HepG2 (cell line): Measurements from ENCODE around the gene PIP4K2B. TPM values are rescaled to one million over a fixed set of nuclear protein-coding genes. Genes with fewer than 3 reads are reported as not detected.

Experiments
- ATF7 ChIP-seq, 2 experiments: fragments of 450-650 bp in 1 of 2; sonication (generic) in 1 of 2; formaldehyde crosslinking in 1 of 2; IDR thresholded peaks; 2 replicates each; pipeline versions ENCODE4 v1.4.0 to v1.6.1; 2016 to 2020; ENCODE audit warnings: antibody characterized with exemption in 1 of 2, mild to moderate bottlenecking in 1 of 2, missing genetic modification reagents in 1 of 2
- CHD4 ChIP-seq: fragments of 200-600 bp; sonication (generic); IDR thresholded peaks from 2 replicates; pipeline ENCODE4 v1.7.0; 2017; ENCODE audit warnings: mild to moderate bottlenecking, low read length, borderline replicate concordance
- GATAD2A ChIP-seq: IDR thresholded peaks from 2 replicates; pipeline ENCODE4 v1.6.1; 2016
- GTF2F1 ChIP-seq: fragments of 150-350 bp; IDR thresholded peaks from 2 replicates; pipeline ENCODE4 v1.6.1; 2014; ENCODE audit warnings: low read length
- HDAC6 ChIP-seq: fragments of 200-600 bp; sonication (generic); IDR thresholded peaks from 2 replicates; pipeline ENCODE4 v1.7.0; 2017; ENCODE audit warnings: mild to moderate bottlenecking, antibody characterized with exemption, low read length, low read depth
- HNF4A ChIP-seq: sonication (generic); formaldehyde crosslinking; IDR thresholded peaks from 2 replicates; pipeline ENCODE4 v1.4.0; 2020; ENCODE audit warnings: missing genetic modification reagents
- KAT7 ChIP-seq: IDR thresholded peaks from 2 replicates; pipeline ENCODE4 v1.6.1; 2018; ENCODE audit warnings: borderline replicate concordance, missing compliant biosample characterization
- KDM5A ChIP-seq: fragments of 200-600 bp; sonication (generic); IDR thresholded peaks from 2 replicates; pipeline ENCODE4 v1.7.0; 2018; ENCODE audit warnings: antibody characterized with exemption, mild to moderate bottlenecking, low read length, borderline replicate concordance
- KLF13 ChIP-seq: sonication (generic); formaldehyde crosslinking; IDR thresholded peaks from 2 replicates; pipeline ENCODE4 v1.4.0; 2020; ENCODE audit warnings: mild to moderate bottlenecking, missing genetic modification reagents
- KLF6 ChIP-seq: IDR thresholded peaks from 2 replicates; pipeline ENCODE4 v1.8.0; 2016; ENCODE audit warnings: missing biosample characterization, missing genetic modification reagents
- NR2F6 ChIP-seq, 2 experiments: IDR thresholded peaks; 2 replicates each; pipeline ENCODE4 v1.6.1; 2016; ENCODE audit warnings: antibody characterized with exemption in 1 of 2, mild to moderate bottlenecking in 1 of 2
- RARA ChIP-seq: IDR thresholded peaks from 2 replicates; pipeline ENCODE4 v1.6.1; 2016; ENCODE audit warnings: missing genetic modification reagents, missing compliant biosample characterization
- REL ChIP-seq: sonication (generic); formaldehyde crosslinking; conservative IDR thresholded peaks from 2 replicates; pipeline ENCODE4 v1.8.0; 2022; ENCODE audit warnings: mild to moderate bottlenecking, missing genetic modification reagents, moderate library complexity
- RXRA ChIP-seq: sonication (generic); formaldehyde crosslinking; IDR thresholded peaks from 2 replicates; pipeline ENCODE4 v1.5.1; 2020; ENCODE audit warnings: missing genetic modification reagents
- SRY ChIP-seq: sonication (generic); formaldehyde crosslinking; IDR thresholded peaks from 2 replicates; pipeline ENCODE4 v1.8.0; 2022; ENCODE audit warnings: mild to moderate bottlenecking, missing genetic modification reagents
- ZBTB21 ChIP-seq: sonication (generic); formaldehyde crosslinking; IDR thresholded peaks from 2 replicates; pipeline ENCODE4 v1.4.0; 2020; ENCODE audit warnings: missing genetic modification reagents
- ZBTB42 ChIP-seq: sonication (generic); formaldehyde crosslinking; IDR thresholded peaks from 2 replicates; pipeline ENCODE4 v1.5.0; 2020; ENCODE audit warnings: mild to moderate bottlenecking, missing genetic modification reagents
- ZNF792 ChIP-seq: IDR thresholded peaks from 2 replicates; pipeline ENCODE4 v1.6.1; 2016
- ZSCAN9 ChIP-seq: IDR thresholded peaks from 2 replicates; pipeline ENCODE4 v1.6.1; 2016; ENCODE audit warnings: borderline replicate concordance
- polyA plus RNA-seq, 8 experiments: library from polyadenylated mRNA; depleted of rRNA in 3 of 8; stranded (reverse) in 7 of 8; unstranded in 1 of 8; fragments of >200 nt; fragmentation: Illumina TruSeq in 4 of 8; extraction: Trizol in 4 of 8; gene quantifications; 2 replicates each; pipeline versions ENCODE4 v1.2.1 to v1.2.3, GENCODE V29; 2011 to 2016; ENCODE audit warnings: low read depth in 4 of 8, missing spikeins in 1 of 8, mixed read lengths in 1 of 8; ENCODE audit not compliant: insufficient read depth in 1 of 8
- total RNA-seq, 5 experiments: library from RNA; depleted of rRNA; stranded (reverse); fragments of >200 nt; fragmentation: Illumina TruSeq; extraction: Trizol; gene quantifications; 2 replicates each; pipeline ENCODE4 v1.2.3, GENCODE V29; 2016; ENCODE audit warnings: low read depth in 1 of 5
- TF ChIP-seq, protein P1 (sequence below): IDR thresholded peaks from 2 replicates; pipeline ENCODE4 v1.6.1; 2016; ENCODE audit warnings: mild to moderate bottlenecking
- TF ChIP-seq, protein P2 (sequence below): sonication (generic); formaldehyde crosslinking; IDR thresholded peaks from 2 replicates; pipeline ENCODE4 v1.5.1; 2020; ENCODE audit warnings: missing genetic modification reagents, mild to moderate bottlenecking, borderline replicate concordance
- TF ChIP-seq, protein P3 (sequence below): sonication (generic); formaldehyde crosslinking; IDR thresholded peaks from 2 replicates; pipeline ENCODE4 v1.4.0; 2020; ENCODE audit warnings: missing genetic modification reagents, borderline replicate concordance
- TF ChIP-seq, protein P4 (sequence below): sonication (generic); formaldehyde crosslinking; IDR thresholded peaks from 2 replicates; pipeline ENCODE4 v1.4.0; 2020; ENCODE audit warnings: missing genetic modification reagents

PIP4K2B gene
- total and polyA plus RNA-seq, 2 of the 13 experiments (the other 11 are each of a cell fraction or from before 2014, with no cell fraction given), result 20.4 to 54.0 TPM

GRCh38 chr17:38800237-38800760 is 943 bp upstream of the PIP4K2B start (continued):
- TF ChIP-seq, protein P1, sequence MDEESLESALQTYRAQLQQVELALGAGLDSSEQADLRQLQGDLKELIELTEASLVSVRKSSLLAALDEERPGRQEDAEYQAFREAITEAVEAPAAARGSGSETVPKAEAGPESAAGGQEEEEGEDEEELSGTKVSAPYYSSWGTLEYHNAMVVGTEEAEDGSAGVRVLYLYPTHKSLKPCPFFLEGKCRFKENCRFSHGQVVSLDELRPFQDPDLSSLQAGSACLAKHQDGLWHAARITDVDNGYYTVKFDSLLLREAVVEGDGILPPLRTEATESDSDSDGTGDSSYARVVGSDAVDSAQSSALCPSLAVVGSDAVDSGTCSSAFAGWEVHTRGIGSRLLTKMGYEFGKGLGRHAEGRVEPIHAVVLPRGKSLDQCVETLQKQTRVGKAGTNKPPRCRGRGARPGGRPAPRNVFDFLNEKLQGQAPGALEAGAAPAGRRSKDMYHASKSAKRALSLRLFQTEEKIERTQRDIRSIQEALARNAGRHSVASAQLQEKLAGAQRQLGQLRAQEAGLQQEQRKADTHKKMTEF, result no peak
- TF ChIP-seq, protein P2, sequence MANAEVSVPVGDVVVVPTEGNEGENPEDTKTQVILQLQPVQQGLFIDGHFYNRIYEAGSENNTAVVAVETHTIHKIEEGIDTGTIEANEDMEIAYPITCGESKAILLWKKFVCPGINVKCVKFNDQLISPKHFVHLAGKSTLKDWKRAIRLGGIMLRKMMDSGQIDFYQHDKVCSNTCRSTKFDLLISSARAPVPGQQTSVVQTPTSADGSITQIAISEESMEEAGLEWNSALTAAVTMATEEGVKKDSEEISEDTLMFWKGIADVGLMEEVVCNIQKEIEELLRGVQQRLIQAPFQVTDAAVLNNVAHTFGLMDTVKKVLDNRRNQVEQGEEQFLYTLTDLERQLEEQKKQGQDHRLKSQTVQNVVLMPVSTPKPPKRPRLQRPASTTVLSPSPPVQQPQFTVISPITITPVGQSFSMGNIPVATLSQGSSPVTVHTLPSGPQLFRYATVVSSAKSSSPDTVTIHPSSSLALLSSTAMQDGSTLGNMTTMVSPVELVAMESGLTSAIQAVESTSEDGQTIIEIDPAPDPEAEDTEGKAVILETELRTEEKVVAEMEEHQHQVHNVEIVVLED, result peak; percentile 5; the same call in 1 of the 2 replicates
- TF ChIP-seq, protein P3, sequence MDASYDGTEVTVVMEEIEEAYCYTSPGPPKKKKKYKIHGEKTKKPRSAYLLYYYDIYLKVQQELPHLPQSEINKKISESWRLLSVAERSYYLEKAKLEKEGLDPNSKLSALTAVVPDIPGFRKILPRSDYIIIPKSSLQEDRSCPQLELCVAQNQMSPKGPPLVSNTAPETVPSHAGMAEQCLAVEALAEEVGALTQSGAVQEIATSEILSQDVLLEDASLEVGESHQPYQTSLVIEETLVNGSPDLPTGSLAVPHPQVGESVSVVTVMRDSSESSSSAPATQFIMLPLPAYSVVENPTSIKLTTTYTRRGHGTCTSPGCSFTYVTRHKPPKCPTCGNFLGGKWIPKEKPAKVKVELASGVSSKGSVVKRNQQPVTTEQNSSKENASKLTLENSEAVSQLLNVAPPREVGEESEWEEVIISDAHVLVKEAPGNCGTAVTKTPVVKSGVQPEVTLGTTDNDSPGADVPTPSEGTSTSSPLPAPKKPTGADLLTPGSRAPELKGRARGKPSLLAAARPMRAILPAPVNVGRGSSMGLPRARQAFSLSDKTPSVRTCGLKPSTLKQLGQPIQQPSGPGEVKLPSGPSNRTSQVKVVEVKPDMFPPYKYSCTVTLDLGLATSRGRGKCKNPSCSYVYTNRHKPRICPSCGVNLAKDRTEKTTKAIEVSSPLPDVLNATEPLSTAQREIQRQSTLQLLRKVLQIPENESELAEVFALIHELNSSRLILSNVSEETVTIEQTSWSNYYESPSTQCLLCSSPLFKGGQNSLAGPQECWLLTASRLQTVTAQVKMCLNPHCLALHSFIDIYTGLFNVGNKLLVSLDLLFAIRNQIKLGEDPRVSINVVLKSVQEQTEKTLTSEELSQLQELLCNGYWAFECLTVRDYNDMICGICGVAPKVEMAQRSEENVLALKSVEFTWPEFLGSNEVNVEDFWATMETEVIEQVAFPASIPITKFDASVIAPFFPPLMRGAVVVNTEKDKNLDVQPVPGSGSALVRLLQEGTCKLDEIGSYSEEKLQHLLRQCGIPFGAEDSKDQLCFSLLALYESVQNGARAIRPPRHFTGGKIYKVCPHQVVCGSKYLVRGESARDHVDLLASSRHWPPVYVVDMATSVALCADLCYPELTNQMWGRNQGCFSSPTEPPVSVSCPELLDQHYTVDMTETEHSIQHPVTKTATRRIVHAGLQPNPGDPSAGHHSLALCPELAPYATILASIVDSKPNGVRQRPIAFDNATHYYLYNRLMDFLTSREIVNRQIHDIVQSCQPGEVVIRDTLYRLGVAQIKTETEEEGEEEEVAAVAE (CRISPR knock-in tag), result no peak; the same call in 1 of the 2 replicates
- no peak for TF ChIP-seq ZNF792 (CRISPR knock-in tag)
- TF ChIP-seq RXRA, result no peak
- TF ChIP-seq KLF6 (CRISPR knock-in tag), result no peak
- TF ChIP-seq ATF7 (IDR thresholded peaks at IDR 0.05), result no peak
- no peak for TF ChIP-seq ATF7 (CRISPR knock-in tag; IDR thresholded peaks at IDR 0.05)
- TF ChIP-seq SRY (CRISPR knock-in tag), result no peak
- no peak for TF ChIP-seq KAT7 (CRISPR knock-in tag)
- peak; percentile 64; the same call in 1 of the 2 replicates for TF ChIP-seq HNF4A (CRISPR knock-in tag)
- no peak for TF ChIP-seq KLF13
- TF ChIP-seq ZBTB42 (CRISPR knock-in tag), result no peak
- TF ChIP-seq, protein P4, sequence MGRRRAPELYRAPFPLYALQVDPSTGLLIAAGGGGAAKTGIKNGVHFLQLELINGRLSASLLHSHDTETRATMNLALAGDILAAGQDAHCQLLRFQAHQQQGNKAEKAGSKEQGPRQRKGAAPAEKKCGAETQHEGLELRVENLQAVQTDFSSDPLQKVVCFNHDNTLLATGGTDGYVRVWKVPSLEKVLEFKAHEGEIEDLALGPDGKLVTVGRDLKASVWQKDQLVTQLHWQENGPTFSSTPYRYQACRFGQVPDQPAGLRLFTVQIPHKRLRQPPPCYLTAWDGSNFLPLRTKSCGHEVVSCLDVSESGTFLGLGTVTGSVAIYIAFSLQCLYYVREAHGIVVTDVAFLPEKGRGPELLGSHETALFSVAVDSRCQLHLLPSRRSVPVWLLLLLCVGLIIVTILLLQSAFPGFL (CRISPR knock-in tag), result no peak
- no peak for TF ChIP-seq GTF2F1
- no peak; the same call in 1 of the 2 replicates for TF ChIP-seq RARA (CRISPR knock-in tag)
- TF ChIP-seq CHD4, result 0 out of 2 replicates have a peak, but pooled peaks have one; percentile 42
- 0 out of 2 replicates have a peak, but pooled peaks have one; percentile 4 for TF ChIP-seq REL (CRISPR knock-in tag)
- 0 out of 2 replicates have a peak, but pooled peaks have one; percentile 2 for TF ChIP-seq ZSCAN9 (CRISPR knock-in tag)
- peak; percentile 66; the same call in 1 of the 2 replicates for TF ChIP-seq NR2F6 (IDR thresholded peaks at IDR 0.05)
- TF ChIP-seq NR2F6 (CRISPR knock-in tag; IDR thresholded peaks at IDR 0.05), result no peak
- TF ChIP-seq HDAC6, result no peak
- TF ChIP-seq GATAD2A (CRISPR knock-in tag), result peak; percentile 7; the same call in 1 of the 2 replicates
- TF ChIP-seq KDM5A, result peak; percentile 63; the same call in 1 of the 2 replicates
- no peak for TF ChIP-seq ZBTB21 (CRISPR knock-in tag)
